Measurements from ENCODE around the gene MAPK7.

- TF ChIP-seq CTCF (IDR thresholded peaks at IDR 0.05), result no peak
- TF ChIP-seq POLR2AphosphoS5 (IDR thresholded peaks at IDR 0.05), result no peak
- TF ChIP-seq POLR2A (IDR thresholded peaks at IDR 0.05), result no peak
Observed at GRCh38 chr17:19392303-19392702, 14.0 kb downstream of the MAPK7 start.

Data from breast epithelium (tissue), 3 donors.